Transverse colon (tissue), 4 donors: ENCODE results near the gene PDE3B. TPM values are rescaled to one million over a fixed set of nuclear protein-coding genes. Genes with fewer than 3 reads are reported as not detected.

Source experiments
- DNase-seq: peaks from one replicate; pipeline ENCODE4 v3.0.0-alpha.2; 2019
- H3K27ac ChIP-seq, 4 donors: fragments of 200-600 bp; sonication (generic); 2 replicates each; pipeline ENCODE4 v1.5.1; 2016 to 2018; ENCODE audit warnings: inconsistent platforms in 4 of 4
- H3K27me3 ChIP-seq: fragments of 200-600 bp; sonication (generic); 2 replicates; pipeline ENCODE4 v1.5.1; 2017; ENCODE audit warnings: inconsistent platforms
- H3K36me3 ChIP-seq, 4 donors: fragments of 200-600 bp; sonication (generic); 2 replicates each; pipeline ENCODE4 v1.5.1; 2017 to 2019; ENCODE audit warnings: inconsistent platforms in 4 of 4
- H3K4me1 ChIP-seq, 4 donors: fragments of 200-600 bp; sonication (generic); 2 replicates each; pipeline ENCODE4 v1.5.1; 2017 to 2020; ENCODE audit warnings: inconsistent platforms in 4 of 4
- H3K4me3 ChIP-seq, 4 donors: fragments of 200-600 bp; sonication (generic); 1 replicate in 1 of 4; 2 replicates in 3 of 4; pipeline versions ENCODE4 v1.5.1 to v1.6.1; 2017 to 2019; ENCODE audit warnings: inconsistent platforms in 4 of 4
- H3K9me3 ChIP-seq, 2 donors: fragments of 200-600 bp; sonication (generic); 2 replicates each; pipeline ENCODE4 v1.5.1; 2017 to 2019; ENCODE audit warnings: inconsistent platforms in 2 of 2
- EP300 ChIP-seq: sonication (generic); formaldehyde crosslinking; IDR thresholded peaks from one replicate; pipeline ENCODE4 v1.6.1; 2017; ENCODE audit warnings: antibody characterized with exemption, low read depth
- POLR2A ChIP-seq: fragments of 450-650 bp; IDR thresholded peaks from one replicate; pipeline ENCODE4 v1.6.1; 2016; ENCODE audit warnings: antibody characterized with exemption, mild to moderate bottlenecking, moderate library complexity
- POLR2AphosphoS5 ChIP-seq, 3 donors: sonication (generic); formaldehyde crosslinking; IDR thresholded peaks; one replicate each; pipeline ENCODE4 v1.6.1; 2016; ENCODE audit warnings: antibody characterized with exemption in 3 of 3
- WGBS, 2 donors: methylation state at CpG; one replicate each; pipeline ENCODE4 v1.1.5; 2018; ENCODE audit warnings: low coverage in 1 of 2; 5-methylcytosine and 5-hydroxymethylcytosine counted together
- in situ Hi-C, 4 donors: fragments of 200-750 bp; cut with MboI; loops; one replicate each; pipeline versions ENCODE4 v1.15.0 to v1.15.1; 2017; ENCODE audit warnings: low sequenced_read_pairs in 3 of 4, low pct_ligation_motif_present in 1 of 4, low pct_unique_long_range_greater_than_20kb in 1 of 4
- intact Hi-C: fragments of 100-400 bp; cut with DNase I; formaldehyde crosslinking; loops from one replicate; pipeline ENCODE4 v1.15.1; 2023; ENCODE audit warnings: low total_unique reads
- total RNA-seq, 4 donors: library from RNA; depleted of rRNA; stranded (reverse); fragments of >200 nt; gene quantifications; one replicate each; pipeline ENCODE4 v1.1.0, GENCODE V29; 2016
- TF ChIP-seq, protein P1 (sequence below), 5 experiments: fragments of 200-600 bp in 3 of 5; fragments of 450-650 bp in 2 of 5; sonication (generic) in 3 of 5; IDR thresholded peaks; 1 replicate in 2 of 5; 2 replicates in 3 of 5; pipeline ENCODE4 v1.5.1; 2016 to 2017; ENCODE audit warnings: antibody characterized with exemption in 5 of 5, inconsistent platforms in 3 of 5, mild to moderate bottlenecking in 2 of 5, moderate library complexity in 1 of 5

Gene PDE3B
- total RNA-seq, 4 donors from 2014 or later = 48.1 to 91.1 (median 66.1) TPM

DNA sequence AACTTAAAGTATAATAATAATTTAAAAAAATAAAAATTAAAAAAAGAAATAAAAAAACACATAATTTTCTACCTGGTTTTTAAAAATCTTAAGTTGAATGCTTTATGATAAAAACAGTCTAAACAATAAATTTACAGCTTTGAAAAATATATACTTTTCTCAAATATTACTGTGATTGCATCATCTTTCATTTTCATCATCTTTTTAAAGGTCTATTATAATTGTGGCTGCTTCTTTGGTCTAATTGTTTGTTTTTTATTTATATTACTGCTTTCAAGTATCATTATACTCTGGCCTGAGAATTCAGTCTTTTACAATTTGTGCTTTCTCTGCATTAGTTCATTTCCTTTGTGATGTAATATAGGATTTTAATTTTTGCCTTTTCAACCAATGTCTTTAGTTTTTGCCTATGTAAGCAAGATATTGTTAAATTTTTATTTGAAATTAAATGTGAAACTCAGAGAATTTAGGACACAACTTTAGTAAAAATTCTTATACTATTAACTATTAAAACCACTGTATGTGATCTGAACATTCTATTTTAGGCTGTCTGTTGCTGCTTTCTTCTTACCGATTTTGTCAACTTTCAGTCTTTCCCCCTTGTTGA is 241.2 kb downstream of the PDE3B start:
- Histone ChIP-seq H3K4me1 (peaks cover 0 to 46% (median 15%) of the 10 kb centered on the region in 4 donors), H3K9me3 (no peaks in the 10 kb centered on the region), H3K4me3 (no peak overlapping the region), H3K27ac (no peak overlapping the region), H3K27me3 (no peaks in the 10 kb centered on the region), H3K36me3 (no peaks in the 10 kb centered on the region)
- intact Hi-C loops = no loop called here
- WGBS, 2 donors = 91 to 92% methylated on average over 1 of the region's 1 CpG
- TF ChIP-seq POLR2A = no peak
- TF ChIP-seq EP300 = no peak
- no peak for TF ChIP-seq POLR2AphosphoS5 (IDR thresholded peaks at IDR 0.05)
- TF ChIP-seq, protein P1, sequence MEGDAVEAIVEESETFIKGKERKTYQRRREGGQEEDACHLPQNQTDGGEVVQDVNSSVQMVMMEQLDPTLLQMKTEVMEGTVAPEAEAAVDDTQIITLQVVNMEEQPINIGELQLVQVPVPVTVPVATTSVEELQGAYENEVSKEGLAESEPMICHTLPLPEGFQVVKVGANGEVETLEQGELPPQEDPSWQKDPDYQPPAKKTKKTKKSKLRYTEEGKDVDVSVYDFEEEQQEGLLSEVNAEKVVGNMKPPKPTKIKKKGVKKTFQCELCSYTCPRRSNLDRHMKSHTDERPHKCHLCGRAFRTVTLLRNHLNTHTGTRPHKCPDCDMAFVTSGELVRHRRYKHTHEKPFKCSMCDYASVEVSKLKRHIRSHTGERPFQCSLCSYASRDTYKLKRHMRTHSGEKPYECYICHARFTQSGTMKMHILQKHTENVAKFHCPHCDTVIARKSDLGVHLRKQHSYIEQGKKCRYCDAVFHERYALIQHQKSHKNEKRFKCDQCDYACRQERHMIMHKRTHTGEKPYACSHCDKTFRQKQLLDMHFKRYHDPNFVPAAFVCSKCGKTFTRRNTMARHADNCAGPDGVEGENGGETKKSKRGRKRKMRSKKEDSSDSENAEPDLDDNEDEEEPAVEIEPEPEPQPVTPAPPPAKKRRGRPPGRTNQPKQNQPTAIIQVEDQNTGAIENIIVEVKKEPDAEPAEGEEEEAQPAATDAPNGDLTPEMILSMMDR (IDR thresholded peaks at IDR 0.05) = no peak
- in situ Hi-C loops = loop anchor here in 2 of 4 donors (25.0 kb wide), 2 partner anchors 247 to 372 kb away; partner anchors contain the start of genes PDE3B (in 1 of the 2) and PSMA1 (in 1 of the 2)
- no peak for DNase-seq

GRCh38 chr11:14886513-14886912 is 242.9 kb downstream of the PDE3B start:
- TF ChIP-seq EP300 = no peak
- TF ChIP-seq POLR2AphosphoS5 (IDR thresholded peaks at IDR 0.05) = peak in 1 of 3 donors; percentile 38
- in situ Hi-C loops (loop anchor here in 2 of 4 donors (25.0 kb wide), 2 partner anchors 249 to 374 kb away; partner anchors contain the start of genes PDE3B (in 1 of the 2) and PSMA1 (in 1 of the 2)), intact Hi-C loops (no loop called here)
- H3K9me3 ChIP-seq = no peaks in the 10 kb centered on the region
- no peaks in the 10 kb centered on the region for H3K27me3 ChIP-seq
- peaks cover 4 to 56% (median 17%) of the 10 kb centered on the region in 4 donors for H3K4me1 ChIP-seq
- H3K4me3 ChIP-seq = no peak overlapping the region
- no peak for DNase-seq
- H3K27ac ChIP-seq = peak overlapping the region; percentile 24 to 45 (median 36)
- H3K36me3 ChIP-seq = no peaks in the 10 kb centered on the region
- WGBS, 2 donors = 45 to 63% methylated on average over 1 of the region's 1 CpG

DNA sequence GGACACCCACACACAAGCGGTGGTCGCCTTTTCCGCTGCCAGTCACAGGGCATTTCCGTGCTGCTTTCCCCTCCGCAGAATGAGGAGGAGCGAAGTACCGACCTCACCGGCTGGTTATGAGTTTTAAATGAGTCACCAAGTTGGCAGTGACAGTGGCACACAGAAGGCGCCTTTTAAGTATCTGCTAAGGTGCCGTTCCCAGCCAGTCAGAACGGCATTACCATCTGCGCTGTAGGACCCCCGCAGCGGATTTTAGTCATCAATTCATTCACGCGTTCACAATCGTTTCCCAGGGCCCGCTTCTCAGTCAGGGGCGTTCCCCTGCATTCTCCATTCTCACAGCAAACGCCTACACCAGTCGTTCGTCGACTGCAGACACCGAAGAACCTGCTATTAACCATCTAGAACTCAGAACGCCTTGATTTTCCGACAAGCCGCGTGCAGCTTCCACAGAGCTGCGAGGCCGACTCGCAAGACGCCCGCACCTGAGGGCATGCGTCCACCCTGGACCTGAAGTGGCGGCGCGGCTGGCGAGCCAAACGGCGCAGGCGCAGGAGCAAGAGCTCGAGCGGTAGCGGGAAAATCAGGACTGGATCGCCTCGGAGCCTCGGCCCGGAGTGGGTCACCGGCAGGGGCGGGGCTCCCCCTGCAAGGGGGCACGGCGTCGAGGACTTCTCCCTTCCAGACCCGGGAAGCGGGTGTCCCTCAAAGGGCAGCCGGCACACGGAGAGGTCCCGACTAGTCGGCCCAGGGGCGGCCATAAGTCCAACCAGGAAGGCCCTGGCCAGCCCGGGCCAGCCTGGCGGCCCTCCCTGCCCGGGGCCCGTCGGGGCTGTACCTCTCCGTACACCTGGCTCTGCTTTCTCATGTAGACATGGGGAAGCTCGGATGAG is 247.8 kb downstream of the PDE3B start:
- intact Hi-C loops = loop anchor here (5.0 kb wide), 1 partner anchor 369 kb away; the partner anchor contains the start of gene PSMA1
- Histone ChIP-seq H3K4me3 (peak overlapping the region; percentile 55 to 78 (median 64)), H3K4me1 (peaks cover 4 to 46% (median 16%) of the 10 kb centered on the region in 4 donors), H3K36me3 (no peaks in the 10 kb centered on the region), H3K27me3 (no peaks in the 10 kb centered on the region), H3K9me3 (no peaks in the 10 kb centered on the region), H3K27ac (peak overlapping the region; percentile 92 to 98 (median 95))
- WGBS, 2 donors = 0 to 1% methylated on average over 11 to 49 of the region's 67 CpGs
- DNase-seq = peak; percentile 94
- in situ Hi-C loops = loop anchor here (5.0 to 25.0 kb wide), 6 partner anchors 247 to 379 kb away; partner anchors contain the start of genes PDE3B (in 3 of the 4) and PSMA1 (in 3 of the 4)
- peak; percentile 93 to 95 (median 94) for TF ChIP-seq POLR2AphosphoS5 (IDR thresholded peaks at IDR 0.05)
- no peak for TF ChIP-seq EP300
- no peak for TF ChIP-seq POLR2A
- TF ChIP-seq, protein P1 (IDR thresholded peaks at IDR 0.05) = peak in 2 of 5 experiments; percentile 15 to 35

DNA sequence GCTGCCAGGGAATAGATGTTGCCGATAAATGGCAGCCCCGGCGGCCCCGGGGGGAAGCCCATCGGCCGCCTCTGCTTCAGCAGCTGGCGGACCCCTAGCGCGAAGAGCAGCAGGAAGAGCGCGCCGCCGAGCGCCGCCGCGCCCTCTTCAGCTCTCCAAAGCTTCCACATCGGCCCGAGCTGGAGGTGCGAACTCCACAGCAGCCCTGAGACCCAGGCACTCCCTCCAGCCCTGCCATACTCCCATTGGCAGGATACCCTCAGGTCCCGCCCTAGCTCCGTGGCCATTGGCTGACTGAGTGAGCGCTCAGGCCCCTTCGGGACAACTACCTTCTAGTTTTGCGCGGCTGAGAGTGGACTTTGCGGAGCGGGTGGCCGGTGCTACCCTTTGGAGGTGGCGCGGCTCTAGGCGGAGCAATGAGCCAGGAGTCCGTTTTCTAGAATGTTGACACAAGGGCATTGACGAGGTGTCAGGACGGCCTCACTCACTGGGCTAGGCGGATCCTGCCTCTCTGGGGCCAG is 248.5 kb downstream of the PDE3B start, which contains the start of gene CYP2R1:
CYP2R1 (minus strand) TSS at position 196 of the 521 bp plus-strand sequence; CDS start at position 170, 26 bp downstream.
- WGBS, 2 donors = 0% methylated on average over 1 to 25 of the region's 36 CpGs
- peak; percentile 98 for DNase-seq
- H3K9me3 ChIP-seq = no peaks in the 10 kb centered on the region
- peaks cover 4 to 39% (median 9%) of the 10 kb centered on the region in 4 donors for H3K4me1 ChIP-seq
- no peaks in the 10 kb centered on the region for H3K36me3 ChIP-seq
- no peaks in the 10 kb centered on the region for H3K27me3 ChIP-seq
- TF ChIP-seq POLR2AphosphoS5 (IDR thresholded peaks at IDR 0.05) (peak; percentile 79 to 91 (median 90)), POLR2A (peak; percentile 86), EP300 (no peak)
- TF ChIP-seq, protein P1 (IDR thresholded peaks at IDR 0.05) = no peak
- in situ Hi-C loops (loop anchor here (5.0 to 25.0 kb wide), 6 partner anchors 247 to 380 kb away; partner anchors contain the start of genes PDE3B (in 3 of the 4) and PSMA1 (in 3 of the 4)), intact Hi-C loops (loop anchor here (5.0 kb wide), 1 partner anchor 370 kb away; the partner anchor contains the start of gene PSMA1)
- peak within 1 kb of the TSS; percentile 92 to 98 (median 95) for H3K27ac ChIP-seq
- peak within 1 kb of the TSS; percentile 55 to 78 (median 64) for H3K4me3 ChIP-seq
